ENCODE results near the gene TANGO6.

TANGO6 gene

DNA sequence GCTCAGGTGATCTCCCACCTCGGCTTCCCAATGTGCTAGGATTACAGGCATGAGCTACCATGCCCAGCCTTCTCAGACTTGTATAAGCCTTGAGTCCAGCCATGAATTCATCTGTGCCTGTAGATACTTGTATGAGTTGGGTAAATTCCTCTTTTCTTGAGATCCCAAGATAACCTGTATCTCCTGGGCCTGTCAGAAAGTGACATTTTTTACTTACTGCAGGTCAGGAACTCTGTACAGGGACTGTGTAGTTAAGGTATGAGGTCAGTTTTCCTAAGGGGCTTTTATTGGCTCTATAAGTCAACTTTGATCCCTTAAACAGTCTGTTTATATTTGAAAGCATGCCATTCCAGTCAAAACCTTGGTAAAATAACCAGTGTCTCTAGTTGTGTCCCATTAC is 155.8 kb downstream of the TANGO6 start:
- no peak for DNase-seq (ENCODE audit: low read depth in 1 of 2, low spot score in 1 of 2)

DNA sequence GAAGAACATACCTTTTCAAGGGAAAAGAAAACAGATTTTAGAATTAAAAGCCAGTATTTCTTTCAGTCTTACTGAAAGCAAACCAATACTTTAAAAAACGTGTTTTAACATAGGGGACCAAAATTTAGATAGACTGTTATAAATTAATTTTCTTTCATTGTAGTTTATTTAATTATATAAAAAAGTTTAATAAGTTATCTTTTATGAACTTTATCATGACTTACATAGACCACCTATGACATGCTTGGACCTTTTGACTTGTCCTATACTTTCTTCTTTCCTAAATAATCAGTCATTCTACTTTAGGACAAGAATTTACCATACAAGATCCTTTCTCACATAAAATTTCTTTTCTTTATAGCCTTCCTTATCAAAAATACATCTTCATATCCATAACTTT is 160.2 kb downstream of the TANGO6 start:
- DNase-seq (ENCODE audit: low read depth in 1 of 2, low spot score in 1 of 2), result no peak

DNA sequence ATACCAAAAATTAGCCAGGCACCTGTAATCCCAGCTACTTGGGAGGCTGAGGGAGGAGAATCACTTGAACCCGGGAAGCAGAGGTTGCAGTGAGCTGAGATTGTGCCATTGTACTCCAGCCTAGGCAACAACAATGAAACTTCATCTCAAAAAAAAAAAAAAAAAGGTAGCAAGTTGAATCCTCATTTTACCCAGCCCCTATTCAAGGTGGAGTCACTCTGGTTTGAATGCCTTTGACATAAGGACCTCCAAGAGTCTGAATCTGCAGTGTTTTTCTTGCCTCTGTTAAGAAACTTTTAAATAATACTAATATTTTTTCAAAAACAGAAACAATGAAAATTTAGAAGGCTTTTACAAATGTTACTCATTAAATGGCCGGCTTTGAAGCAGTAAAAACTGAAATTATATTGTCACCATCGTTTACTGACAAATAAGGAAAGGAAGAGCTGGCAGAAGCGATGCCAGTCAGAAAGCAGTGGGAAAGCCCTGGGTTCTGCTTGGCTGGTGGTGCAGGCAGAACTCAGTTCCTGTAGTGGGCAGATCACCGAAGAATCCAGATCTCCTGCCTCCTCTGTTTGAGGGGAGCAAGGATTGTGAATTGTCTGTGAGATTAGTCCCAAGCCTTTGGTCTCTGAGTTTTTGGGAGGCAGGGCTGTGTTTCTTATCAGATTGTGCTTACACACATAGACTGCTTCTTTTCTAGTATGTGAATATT is 162.5 kb downstream of the TANGO6 start:
- DNase-seq (ENCODE audit: low read depth in 1 of 2, low spot score in 1 of 2), result no peak

DNA sequence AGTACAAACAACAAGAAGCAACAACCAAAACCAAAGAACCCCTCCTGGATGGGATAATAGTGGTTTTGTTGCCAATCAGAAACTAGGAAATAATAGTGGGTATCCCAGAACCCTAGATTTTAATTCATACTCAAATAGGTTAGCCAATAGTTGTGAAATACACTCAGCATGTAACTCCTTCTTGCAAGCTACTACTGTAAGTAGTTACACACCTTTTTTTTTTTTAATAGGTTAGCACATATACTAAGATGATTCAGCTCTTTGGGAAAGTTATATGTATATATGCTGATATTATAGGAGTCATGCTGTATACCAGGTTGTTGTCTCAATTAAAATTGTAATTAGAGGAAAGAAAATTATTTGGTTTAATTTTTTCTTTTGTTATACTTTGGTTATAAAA is 169.6 kb downstream of the TANGO6 start:
- no peak for DNase-seq (ENCODE audit: low read depth in 1 of 2, low spot score in 1 of 2)

DNA sequence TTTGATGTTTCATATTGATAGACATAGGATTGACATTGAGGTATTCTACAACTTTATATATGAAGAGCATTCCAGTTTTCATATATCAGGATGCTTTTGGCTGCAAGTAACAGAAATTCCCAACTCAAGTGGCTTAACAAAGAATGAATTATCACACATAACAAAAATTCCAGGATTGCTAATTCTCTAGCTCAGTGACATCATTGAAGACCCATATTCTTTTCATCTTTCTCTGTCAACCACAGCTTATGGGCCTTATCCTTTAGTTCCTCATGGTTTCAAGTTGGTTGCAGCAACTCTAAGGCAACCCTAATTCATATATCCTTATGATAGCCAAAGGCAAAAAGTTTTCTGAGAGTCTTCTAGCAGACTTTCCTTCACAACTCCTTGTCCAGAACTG is 170.7 kb downstream of the TANGO6 start:
- no peak for DNase-seq (ENCODE audit: low read depth in 1 of 2, low spot score in 1 of 2)

DNA sequence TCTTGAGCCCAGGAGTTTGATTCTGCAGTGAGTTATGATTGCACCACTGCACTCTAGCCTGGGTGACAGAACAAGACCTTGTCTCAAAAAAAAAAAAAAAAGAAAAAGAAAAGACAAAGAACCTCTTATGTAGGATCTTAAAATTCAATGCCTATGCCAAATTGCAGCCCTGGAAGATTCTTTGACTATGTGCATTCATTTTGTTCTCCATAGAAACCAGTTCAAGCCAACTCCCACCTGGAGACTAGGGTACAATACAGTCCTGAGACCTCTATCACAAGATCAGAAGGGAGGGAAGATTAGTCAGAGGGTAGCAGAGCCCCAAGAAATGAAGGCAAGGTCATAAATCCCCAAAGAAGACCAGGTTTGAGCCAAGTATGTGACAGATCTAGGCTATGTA is 171.5 kb downstream of the TANGO6 start:
- no peak for DNase-seq (ENCODE audit: low read depth in 1 of 2, low spot score in 1 of 2)

DNA sequence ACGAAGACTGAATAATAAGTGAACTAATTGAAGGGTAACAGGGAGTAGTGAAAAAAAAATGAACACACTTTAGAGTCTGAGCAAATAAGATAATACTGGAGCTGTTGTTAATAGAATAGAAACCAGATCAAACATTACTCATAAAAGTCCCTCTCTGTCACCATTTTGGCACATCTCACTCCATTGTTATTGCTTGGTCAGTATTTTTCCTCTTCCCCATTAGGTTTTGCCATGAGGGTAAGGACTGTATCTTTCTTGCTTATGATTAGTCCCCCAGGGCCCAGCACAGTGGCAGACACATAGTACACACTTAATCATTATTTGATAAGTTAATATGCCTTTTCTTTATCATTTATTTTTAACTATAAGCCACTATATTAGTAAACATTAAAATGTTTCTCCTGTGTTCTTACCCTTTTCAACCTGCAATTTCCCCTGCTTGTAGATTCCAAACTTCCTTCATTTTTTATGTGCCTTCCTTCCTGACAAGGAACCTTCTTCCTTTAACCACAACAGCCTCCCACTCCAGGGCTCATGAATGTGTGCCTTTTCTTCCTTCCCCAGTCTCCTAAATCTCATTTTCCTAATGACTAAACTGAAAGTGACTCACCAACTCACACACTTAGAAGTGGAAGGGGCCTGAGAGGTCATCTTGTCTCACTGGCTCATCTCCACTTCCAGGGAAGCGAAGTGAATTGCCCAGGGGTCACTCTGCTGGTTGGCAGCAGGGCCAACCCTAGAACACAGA is 173.9 kb downstream of the TANGO6 start:
- DNase-seq (ENCODE audit: low read depth in 1 of 2, low spot score in 1 of 2), result no peak

DNA sequence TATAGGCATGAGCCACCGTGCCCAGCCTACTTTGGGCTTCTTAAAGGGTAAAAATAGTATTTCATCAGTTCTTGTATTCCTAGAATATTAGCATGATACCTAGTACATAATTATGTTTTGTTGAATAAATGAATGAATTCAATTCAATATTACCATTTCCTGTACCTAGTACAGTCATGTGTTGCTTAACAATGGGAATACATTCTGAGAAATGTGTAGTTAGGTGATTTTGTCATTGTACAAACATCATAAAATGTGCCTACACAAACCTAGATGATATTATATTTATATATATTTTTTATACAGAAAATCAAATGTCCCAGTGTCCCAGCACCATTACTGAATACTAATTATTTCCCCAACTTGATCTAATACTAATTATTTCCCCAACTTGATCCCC is 176.5 kb downstream of the TANGO6 start:
- no peak for DNase-seq (ENCODE audit: low read depth in 1 of 2, low spot score in 1 of 2)

DNA sequence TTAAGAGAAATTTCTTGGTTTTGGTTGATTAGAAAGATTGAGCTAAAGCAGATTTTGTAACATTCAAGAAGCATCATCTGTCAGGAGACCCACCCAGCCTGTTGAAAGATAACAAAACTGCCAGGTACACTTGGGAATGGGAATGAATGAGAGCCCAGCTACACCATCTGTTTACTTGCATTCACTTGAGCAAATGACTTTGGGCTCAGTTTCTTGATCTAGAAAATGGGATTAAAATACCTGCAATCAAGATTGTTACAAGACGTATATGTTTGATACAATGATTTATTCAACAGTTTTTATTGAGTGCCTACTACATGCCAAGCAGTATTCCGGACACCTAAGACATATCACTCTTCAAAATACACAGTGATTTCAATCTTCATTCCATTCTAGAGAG is 185.8 kb downstream of the TANGO6 start:
- DNase-seq (ENCODE audit: low read depth in 1 of 2, low spot score in 1 of 2), result no peak

DNA sequence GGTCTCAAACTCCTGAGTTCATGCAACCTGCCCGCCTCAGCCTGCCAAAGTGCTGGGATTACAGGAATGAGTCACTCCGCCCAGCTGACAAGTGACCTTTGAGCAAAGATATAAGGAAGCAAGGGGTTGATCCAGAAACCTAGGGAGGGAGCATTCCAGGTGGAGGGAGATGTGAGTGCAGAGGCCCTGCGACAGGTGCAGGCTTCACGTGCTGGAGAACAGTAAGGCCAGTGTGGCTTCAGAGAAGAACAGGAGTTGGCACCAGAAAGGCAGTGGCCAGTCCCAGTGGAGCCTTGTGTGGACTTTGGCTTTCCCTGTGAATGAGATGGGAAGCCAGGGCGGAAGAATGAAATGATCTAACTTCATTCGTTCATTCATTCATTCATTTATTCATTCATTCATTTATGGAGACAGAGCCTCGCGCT is 188.6 kb downstream of the TANGO6 start:
- no peak for DNase-seq (ENCODE audit: low read depth in 1 of 2, low spot score in 1 of 2)

DNA sequence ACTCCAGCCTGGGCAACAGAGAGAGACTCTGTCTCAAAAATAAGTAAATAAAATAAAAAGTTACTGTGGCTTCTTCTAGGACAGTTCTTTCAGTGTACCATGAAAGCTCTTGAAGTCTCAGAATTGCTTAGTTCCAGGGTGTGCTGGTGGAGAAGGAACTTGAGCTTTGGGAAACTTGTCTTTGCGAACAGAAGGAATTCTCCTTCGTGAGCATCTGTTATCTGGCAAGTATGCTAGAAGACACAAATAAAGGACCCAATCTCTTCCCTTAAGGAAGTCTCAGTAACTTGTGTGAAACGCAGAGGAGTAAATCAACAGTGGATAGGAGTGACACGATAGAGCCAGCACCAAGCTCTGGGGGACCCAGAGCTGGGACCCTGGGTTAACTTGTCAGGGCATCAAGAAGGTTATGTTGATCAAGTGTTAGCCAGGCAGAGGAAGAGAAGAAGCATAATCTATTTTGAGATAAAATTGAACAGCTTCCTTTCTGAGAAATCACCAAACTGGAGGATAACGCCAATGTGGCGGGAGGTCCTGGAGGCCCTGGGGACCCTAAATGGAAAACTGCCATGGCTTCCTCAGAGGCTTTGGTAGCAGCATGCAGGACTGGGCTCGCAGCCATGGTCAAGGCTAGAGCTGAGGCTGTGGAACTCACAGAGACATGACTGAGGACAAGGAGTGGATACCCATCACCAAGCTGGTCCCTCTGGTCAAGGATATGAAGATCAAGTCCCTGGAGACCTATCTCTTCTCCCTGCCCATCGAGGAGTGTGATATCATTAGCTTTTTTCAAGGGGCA is 190.0 kb downstream of the TANGO6 start:
- DNase-seq (ENCODE audit: low read depth in 1 of 2, low spot score in 1 of 2), result no peak

DNA sequence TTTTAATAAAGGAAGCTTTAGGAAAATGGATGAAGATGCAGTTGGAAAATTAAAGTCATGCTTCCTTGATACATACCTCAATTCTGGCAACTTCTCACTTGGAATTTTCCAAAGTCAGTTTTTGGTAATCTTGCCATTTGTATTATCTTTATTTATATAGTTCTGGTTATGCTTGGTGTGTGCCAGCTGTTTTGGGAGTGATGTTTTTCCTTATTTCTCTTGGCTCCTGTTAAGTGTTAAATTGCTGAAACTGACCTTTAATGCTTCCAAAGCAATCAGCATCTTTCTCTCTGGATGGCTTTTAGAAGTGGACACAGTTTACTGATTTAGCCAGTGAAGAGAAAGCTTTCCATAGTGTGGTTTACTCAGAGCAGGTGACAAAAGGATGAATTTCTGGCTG is 192.0 kb downstream of the TANGO6 start:
- no peak for DNase-seq (ENCODE audit: low read depth in 1 of 2, low spot score in 1 of 2)

DNA sequence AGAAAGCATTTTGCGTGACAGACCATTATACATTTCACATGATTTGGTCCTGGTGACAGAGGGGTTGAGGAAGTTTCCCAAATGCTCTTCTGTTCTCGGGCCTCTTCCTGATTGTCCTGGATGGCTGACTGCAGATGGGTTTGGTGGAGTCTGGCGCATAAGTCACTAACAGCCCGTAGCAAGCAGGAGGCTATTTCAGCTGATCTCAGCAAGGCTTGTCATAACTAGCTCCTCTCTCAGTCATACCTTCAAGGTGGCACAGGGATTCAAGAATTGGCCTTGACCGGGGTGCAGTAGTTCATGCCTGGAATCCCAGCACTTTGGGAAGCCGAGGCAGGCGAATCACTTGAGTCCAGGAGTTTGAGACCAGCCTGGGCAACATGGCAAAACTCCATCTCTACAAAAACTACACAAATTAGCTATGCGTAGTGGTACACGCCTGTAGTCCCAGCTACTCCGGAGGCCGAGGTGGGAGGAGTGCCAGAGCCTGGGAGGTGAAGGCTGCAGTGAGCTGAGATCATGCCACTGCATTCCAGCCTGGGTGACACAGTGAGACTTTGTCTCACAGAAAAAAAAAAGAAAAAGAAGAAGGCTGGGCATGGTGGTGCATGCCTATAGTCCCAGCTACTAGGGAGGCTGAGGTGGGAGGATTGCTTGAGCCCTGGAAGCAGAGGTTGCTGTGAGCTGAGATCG is 193.2 kb downstream of the TANGO6 start:
- DNase-seq (ENCODE audit: low read depth in 1 of 2, low spot score in 1 of 2), result no peak

DNA sequence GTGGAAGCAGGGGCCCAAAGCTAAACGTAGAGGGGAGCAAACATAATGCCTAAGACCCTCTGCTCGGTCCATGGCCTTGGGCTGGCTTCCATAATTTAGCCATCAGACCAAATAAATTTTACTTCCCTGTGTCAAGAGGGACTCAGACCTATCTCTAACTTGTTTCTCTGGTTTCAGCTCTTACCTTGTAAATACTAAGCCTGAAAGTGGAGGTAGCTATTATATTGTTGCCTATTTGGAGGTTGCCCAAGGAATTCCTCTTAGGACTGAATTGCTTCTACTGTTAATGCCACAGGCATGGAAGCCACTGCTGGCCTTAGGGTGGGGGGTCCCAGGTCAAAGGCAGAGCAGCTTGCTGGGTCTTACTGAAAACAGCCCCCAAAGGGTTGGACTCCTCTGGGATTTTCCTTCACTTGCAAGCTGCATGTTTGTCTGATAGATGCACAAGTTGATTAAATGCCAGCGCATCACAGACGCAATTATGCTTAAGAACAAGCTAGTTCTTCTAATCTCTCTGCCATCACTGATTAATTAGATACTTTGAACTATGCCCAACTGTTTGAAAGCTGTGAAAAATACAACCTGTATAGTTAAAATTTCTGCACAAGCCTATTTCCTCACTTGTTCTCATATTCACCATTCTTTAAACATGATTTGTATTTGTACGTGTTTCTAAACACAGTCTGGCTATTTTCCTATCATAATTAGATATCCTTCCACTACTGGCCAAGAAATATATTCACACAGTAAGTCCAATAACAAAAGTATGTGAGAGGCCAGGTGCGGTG is 194.2 kb downstream of the TANGO6 start:
- no peak for DNase-seq (ENCODE audit: low read depth in 1 of 2, low spot score in 1 of 2)

DNA sequence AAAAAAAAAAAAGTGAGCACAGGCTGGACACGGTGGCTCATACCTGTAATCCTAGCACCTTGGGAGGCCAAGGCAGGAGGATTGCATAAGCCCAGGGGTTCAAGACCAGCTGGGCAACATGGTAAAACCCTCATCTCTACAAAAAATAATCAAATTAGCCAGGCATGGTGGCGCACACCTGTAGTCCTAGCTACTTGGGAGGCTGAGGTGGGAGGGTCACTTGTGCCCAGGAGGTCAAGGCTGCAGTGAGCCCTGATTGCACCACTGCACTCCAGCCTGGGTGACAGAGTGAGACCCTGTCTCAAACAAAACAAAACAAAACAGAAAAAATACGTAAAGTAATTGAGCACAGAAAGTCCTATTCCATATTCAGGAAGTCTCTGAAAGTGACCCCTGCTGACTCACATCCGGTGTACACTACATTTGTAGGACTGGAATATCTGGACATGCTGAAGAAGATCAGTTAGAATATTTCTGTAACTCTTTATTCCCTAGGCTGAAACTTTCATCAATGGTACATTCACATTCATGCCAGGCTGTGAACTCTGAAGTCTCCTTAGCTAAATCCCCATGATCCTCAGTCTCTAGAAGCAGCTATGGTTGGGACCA is 196.1 kb downstream of the TANGO6 start:
- no peak for DNase-seq (ENCODE audit: low read depth in 1 of 2, low spot score in 1 of 2)

DNA sequence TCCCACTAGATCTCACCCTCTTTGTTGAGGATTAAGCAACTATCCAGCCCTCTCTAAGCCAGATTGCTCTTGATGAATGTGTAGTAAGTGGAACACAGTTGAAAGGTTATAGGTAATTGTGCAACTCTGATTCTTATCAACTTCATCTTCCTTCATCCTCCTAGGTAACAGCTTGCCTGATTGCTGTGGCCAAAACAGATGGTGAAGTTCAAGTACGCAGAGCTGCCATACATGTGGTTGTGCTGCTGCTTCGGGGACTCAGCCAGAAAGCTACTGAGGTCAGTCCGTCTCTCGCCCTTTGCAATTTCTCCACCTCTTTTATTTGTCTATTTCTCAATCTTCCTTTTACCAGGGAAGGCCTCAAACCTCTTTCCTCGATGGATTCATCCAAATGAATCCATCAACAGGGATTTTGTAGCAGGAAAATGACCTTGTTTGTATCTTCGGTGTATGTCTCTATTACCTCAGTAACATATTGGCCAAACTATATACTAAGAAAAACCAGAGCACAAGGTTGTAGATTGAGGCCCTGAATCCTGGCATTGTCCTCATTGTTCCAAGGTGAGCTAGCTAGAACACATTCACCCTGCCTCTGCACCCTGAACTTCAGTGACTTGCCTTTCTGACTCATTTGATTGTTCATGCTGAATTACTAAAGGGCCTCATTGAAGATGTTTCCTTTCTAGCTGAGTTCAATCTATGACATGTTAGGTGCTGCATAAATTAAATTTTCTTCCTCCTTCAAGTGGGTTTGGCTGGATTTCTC is 197.0 kb downstream of the TANGO6 start:
- DNase-seq (ENCODE audit: low read depth in 1 of 2, low spot score in 1 of 2), result no peak

DNA sequence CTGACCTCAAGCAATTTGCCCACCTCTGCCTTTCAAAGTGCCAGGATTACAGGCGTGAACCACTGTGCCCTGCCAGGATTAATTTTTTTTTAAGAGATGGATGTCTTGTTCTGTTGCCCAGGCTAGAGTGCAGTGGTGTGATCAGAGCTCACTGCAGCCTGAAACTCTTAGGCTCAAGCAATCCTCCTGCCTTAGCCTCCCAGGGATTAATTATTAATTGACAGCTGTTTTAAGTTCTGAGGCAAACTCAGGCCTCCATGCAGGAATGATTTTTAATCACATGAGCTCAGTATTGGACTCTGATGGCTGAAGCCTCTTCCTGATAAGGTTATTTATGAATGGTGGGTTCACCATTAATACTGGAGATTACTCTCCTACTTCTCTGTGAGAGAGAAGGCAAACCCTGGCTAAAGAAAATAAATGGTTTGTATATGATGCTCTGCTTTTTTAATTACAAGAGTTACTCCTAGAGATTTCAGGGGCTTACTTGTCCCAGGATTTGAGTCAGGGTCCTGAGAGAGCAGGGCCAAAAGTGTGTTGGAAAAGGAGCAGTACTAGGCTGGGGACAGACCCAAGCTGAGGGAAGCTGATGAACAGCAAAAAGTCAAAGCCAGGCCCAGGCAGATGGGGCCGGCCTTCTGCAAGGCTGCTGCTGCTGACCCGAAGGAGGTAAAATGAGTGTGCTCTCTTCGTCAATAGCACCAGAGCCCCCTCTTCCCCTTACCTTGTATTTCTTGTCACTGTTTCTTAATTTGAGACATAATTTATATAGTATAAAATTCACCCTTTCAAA is 205.2 kb downstream of the TANGO6 start:
- DNase-seq (ENCODE audit: low read depth in 1 of 2, low spot score in 1 of 2), result no peak

DNA sequence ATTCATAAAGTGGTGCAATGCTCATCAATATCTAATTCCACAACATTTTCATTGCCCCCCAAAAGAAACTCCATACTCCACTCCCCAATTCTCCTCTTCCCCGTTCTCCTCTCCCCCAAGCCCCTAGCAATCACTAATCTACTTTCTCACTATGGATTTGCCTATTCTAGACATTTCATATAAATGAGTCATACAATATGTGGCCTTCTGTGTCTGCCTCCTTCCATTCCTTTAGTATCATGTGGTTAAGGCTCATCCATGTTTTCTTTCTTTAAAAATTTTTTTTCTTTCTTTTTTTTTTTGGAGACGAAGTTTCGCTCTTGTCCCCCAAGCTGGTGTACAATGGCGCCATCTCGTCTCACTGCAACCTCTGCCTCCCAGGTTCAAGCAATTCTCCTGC is 205.8 kb downstream of the TANGO6 start:
- no peak for DNase-seq (ENCODE audit: low read depth in 1 of 2, low spot score in 1 of 2)
